ENCODE measurements around the gene UPB1.

The UPB1 gene

DNA sequence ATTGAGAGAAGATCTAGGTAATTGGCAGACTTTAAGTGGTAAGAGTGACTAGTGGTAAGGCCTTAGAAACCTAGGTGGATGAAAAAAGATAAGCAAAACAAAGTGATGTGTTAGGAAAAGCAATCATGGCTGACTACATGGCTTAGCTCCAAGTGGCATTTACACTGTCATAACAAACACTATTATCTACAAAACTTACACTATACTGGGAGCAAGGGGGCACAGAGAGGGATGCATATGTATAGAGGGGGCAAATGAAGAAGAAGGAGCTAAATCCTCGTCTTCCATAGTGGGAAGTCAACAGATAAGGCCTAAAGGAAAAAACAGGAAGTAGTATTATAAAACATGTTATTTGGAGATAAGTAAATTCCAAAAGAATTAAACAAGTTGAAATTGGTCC is 35.2 kb upstream of the UPB1 start:
- H3K27ac ChIP-seq (replicated peaks), result no peak overlapping the region
- no peak for TF ChIP-seq SPI1 (IDR thresholded peaks at IDR 0.05; ENCODE audit: borderline replicate concordance, low read depth)
- no peak for TF ChIP-seq POLR2AphosphoS5 (IDR thresholded peaks at IDR 0.05; ENCODE audit: low read depth)
- TF ChIP-seq, protein P1, sequence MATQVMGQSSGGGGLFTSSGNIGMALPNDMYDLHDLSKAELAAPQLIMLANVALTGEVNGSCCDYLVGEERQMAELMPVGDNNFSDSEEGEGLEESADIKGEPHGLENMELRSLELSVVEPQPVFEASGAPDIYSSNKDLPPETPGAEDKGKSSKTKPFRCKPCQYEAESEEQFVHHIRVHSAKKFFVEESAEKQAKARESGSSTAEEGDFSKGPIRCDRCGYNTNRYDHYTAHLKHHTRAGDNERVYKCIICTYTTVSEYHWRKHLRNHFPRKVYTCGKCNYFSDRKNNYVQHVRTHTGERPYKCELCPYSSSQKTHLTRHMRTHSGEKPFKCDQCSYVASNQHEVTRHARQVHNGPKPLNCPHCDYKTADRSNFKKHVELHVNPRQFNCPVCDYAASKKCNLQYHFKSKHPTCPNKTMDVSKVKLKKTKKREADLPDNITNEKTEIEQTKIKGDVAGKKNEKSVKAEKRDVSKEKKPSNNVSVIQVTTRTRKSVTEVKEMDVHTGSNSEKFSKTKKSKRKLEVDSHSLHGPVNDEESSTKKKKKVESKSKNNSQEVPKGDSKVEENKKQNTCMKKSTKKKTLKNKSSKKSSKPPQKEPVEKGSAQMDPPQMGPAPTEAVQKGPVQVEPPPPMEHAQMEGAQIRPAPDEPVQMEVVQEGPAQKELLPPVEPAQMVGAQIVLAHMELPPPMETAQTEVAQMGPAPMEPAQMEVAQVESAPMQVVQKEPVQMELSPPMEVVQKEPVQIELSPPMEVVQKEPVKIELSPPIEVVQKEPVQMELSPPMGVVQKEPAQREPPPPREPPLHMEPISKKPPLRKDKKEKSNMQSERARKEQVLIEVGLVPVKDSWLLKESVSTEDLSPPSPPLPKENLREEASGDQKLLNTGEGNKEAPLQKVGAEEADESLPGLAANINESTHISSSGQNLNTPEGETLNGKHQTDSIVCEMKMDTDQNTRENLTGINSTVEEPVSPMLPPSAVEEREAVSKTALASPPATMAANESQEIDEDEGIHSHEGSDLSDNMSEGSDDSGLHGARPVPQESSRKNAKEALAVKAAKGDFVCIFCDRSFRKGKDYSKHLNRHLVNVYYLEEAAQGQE (IDR thresholded peaks at IDR 0.05; ENCODE audit: insufficient replicate concordance, low read depth), result no peak
- TF ChIP-seq, protein P2, sequence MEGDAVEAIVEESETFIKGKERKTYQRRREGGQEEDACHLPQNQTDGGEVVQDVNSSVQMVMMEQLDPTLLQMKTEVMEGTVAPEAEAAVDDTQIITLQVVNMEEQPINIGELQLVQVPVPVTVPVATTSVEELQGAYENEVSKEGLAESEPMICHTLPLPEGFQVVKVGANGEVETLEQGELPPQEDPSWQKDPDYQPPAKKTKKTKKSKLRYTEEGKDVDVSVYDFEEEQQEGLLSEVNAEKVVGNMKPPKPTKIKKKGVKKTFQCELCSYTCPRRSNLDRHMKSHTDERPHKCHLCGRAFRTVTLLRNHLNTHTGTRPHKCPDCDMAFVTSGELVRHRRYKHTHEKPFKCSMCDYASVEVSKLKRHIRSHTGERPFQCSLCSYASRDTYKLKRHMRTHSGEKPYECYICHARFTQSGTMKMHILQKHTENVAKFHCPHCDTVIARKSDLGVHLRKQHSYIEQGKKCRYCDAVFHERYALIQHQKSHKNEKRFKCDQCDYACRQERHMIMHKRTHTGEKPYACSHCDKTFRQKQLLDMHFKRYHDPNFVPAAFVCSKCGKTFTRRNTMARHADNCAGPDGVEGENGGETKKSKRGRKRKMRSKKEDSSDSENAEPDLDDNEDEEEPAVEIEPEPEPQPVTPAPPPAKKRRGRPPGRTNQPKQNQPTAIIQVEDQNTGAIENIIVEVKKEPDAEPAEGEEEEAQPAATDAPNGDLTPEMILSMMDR (IDR thresholded peaks at IDR 0.05; ENCODE audit: insufficient read depth, low read length), result no peak
- TF ChIP-seq GABPA (IDR thresholded peaks at IDR 0.05; ENCODE audit: low read depth), result no peak
- DNase-seq (ENCODE audit: low read depth in 1 of 2, low spot score in 1 of 2), result no peak

DNA sequence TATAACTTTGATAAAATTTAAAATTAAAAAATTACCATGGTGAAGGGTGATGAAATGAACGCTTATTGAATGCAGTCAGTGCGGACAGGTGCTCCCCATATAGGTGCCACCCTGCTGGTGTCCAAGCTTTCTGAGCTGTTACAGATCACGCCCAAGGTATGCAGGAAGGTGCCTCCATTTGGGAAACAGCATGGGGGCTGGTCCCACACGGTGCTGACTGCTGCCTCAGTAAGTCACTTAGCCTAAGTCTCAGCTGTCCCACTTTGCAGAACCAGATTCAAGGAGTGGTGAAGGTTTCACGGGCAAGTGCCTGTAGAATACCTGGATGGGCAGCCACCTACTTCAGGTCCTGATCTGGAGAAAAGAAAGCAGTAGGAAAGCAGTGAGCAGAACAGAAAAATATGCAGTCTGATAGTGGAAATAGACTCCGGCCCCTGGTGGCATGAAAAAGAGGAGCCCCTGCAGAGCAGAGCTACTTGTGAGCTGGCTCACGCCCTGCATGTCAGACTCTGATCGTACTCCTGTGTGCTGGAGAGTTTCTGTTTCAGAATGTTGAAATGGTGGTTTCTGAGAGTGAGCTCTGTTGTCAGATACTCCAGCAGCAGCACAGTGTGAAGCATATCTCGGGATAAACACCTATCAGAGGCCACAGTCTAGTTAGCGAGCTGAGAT is 34.6 kb upstream of the UPB1 start:
- Histone ChIP-seq H3K27ac (replicated peaks) (no peak overlapping the region), H3K4me3 (replicated peaks; ENCODE audit: insufficient read depth, low read length) (no peak overlapping the region), H3K27me3 (ENCODE audit: insufficient read depth, poor library complexity, severe bottlenecking) (no peaks in the 10 kb centered on the region)
- no peak for DNase-seq (ENCODE audit: low read depth in 1 of 2, low spot score in 1 of 2)
- TF ChIP-seq, protein P1 (IDR thresholded peaks at IDR 0.05; ENCODE audit: insufficient replicate concordance, low read depth), result no peak
- no peak for TF ChIP-seq GABPA (IDR thresholded peaks at IDR 0.05; ENCODE audit: low read depth)
- TF ChIP-seq, protein P2 (IDR thresholded peaks at IDR 0.05; ENCODE audit: insufficient read depth, low read length), result no peak
- no peak for TF ChIP-seq SPI1 (IDR thresholded peaks at IDR 0.05; ENCODE audit: borderline replicate concordance, low read depth)
- TF ChIP-seq POLR2AphosphoS5 (IDR thresholded peaks at IDR 0.05; ENCODE audit: low read depth), result no peak

More for the DNA sequence above, 35.2 kb upstream of the UPB1 start:
- no peak overlapping the region for H3K4me3 ChIP-seq (replicated peaks; ENCODE audit: insufficient read depth, low read length)
- no peaks in the 10 kb centered on the region for H3K27me3 ChIP-seq (ENCODE audit: insufficient read depth, poor library complexity, severe bottlenecking)

DNA sequence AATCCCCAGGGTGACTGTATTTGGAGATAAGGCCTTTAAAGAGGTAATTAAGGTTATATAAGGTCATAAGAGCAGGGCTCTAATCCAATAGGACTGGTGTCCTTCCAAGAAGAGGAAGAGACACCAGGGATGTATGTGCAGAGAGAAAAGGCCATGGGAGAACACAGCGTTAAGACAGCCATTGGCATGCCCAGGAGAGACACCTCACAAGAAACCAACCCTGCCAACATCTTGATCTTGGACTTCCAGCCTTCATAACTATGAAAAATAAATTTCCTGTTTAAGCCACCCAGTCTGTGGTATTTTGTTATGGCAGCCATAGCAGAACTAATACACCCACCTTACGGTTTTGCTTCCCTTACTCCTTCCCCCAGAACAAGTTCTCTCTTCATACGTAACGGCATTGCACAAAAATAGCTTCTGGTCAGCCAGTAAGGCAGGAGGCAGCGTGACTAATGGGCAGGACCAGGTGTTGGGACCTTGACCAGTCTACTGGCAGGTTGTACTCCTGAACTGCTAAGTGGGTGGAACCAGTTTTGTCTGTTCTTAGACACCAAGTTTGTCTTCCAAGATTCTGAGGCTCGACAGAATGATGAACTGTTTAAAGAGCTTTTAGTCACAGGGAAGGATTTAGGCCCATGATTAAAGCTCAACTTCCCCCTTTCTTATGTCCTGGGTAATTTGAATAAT is 31.9 kb upstream of the UPB1 start:
- no peak overlapping the region for H3K27ac ChIP-seq (replicated peaks)
- peak in 1 of 2 experiments; percentile 51 for DNase-seq (ENCODE audit: low read depth in 1 of 2, low spot score in 1 of 2)
- H3K27me3 ChIP-seq (ENCODE audit: insufficient read depth, poor library complexity, severe bottlenecking), result no peaks in the 10 kb centered on the region
- H3K4me3 ChIP-seq (replicated peaks; ENCODE audit: insufficient read depth, low read length), result no peak overlapping the region
- TF ChIP-seq, protein P2 (IDR thresholded peaks at IDR 0.05; ENCODE audit: insufficient read depth, low read length), result no peak
- TF ChIP-seq SPI1 (IDR thresholded peaks at IDR 0.05; ENCODE audit: borderline replicate concordance, low read depth) (no peak), POLR2AphosphoS5 (IDR thresholded peaks at IDR 0.05; ENCODE audit: low read depth) (no peak), GABPA (IDR thresholded peaks at IDR 0.05; ENCODE audit: low read depth) (no peak)
- TF ChIP-seq, protein P1 (IDR thresholded peaks at IDR 0.05; ENCODE audit: insufficient replicate concordance, low read depth), result no peak

Measured in HL-60 (cell line).